GM06990 (cell line): ENCODE measurements around the gene EXOC8.

Source experiments
- DNase-seq: peaks from one replicate; pipeline ENCODE4 v3.0.0-alpha.2; 2011; ENCODE audit not compliant: insufficient read length; ENCODE audit errors: extremely low read depth
- H3K27me3 ChIP-seq: replicated peaks from 2 replicates; pipeline ENCODE4 v1.6.0; 2011; ENCODE audit warnings: low read length; ENCODE audit not compliant: control insufficient read depth, insufficient read depth
- H3K36me3 ChIP-seq: 2 replicates; pipeline ENCODE4 v1.5.1; 2011; ENCODE audit warnings: low read length; ENCODE audit not compliant: control insufficient read depth, insufficient read depth
- H3K4me3 ChIP-seq: replicated peaks from 2 replicates; pipeline ENCODE4 v1.5.1; 2011; ENCODE audit warnings: low read depth, mild to moderate bottlenecking, control low read depth, low read length
- CTCF ChIP-seq: IDR thresholded peaks from 2 replicates; pipeline ENCODE4 v1.5.1; 2011; ENCODE audit warnings: low read length, control low read depth, mild to moderate bottlenecking, inconsistent platforms; ENCODE audit not compliant: insufficient read depth, poor library complexity, severe bottlenecking

EXOC8 gene

GRCh38 chr1:231337472-231338269, at the start of gene EXOC8:
Gene EXOC8 (minus strand): TSS chr1:231337852. CDS start chr1:231337745, 107 bp downstream.
- Histone ChIP-seq H3K27me3 (no peaks in the 10 kb centered on the region), H3K36me3 (no peaks in the 10 kb centered on the region; the same call in 1 of the 2 replicates), H3K4me3 (peak within 1 kb of the TSS; percentile 97)
- peak; percentile 97 for DNase-seq
- peak; percentile 15 for TF ChIP-seq CTCF

- H3K4me3 ChIP-seq: no peak overlapping the region
- no peak for DNase-seq
- H3K36me3 ChIP-seq: no peaks in the 10 kb centered on the region; the same call in 1 of the 2 replicates
- H3K27me3 ChIP-seq: no peaks in the 10 kb centered on the region
- no peak for TF ChIP-seq CTCF
Measured at GRCh38 chr1:231386466-231386865, 48.8 kb upstream of the EXOC8 start.

- no peaks in the 10 kb centered on the region for H3K27me3 ChIP-seq
- no peaks in the 10 kb centered on the region; the same call in 1 of the 2 replicates for H3K36me3 ChIP-seq
- DNase-seq: no peak
- H3K4me3 ChIP-seq: no peak overlapping the region
- TF ChIP-seq CTCF: no peak
Measured at GRCh38 chr1:231385416-231385748, 47.7 kb upstream of the EXOC8 start.

- no peaks in the 10 kb centered on the region for H3K27me3 ChIP-seq
- no peak overlapping the region for H3K4me3 ChIP-seq
- H3K36me3 ChIP-seq: no peaks in the 10 kb centered on the region; the same call in 1 of the 2 replicates
- no peak for TF ChIP-seq CTCF
- no peak for DNase-seq
Measured at GRCh38 chr1:231384696-231385415, 47.2 kb upstream of the EXOC8 start.

GRCh38 chr1:231383159-231383860, 45.7 kb upstream of the EXOC8 start:
- no peaks in the 10 kb centered on the region; the same call in 1 of the 2 replicates for H3K36me3 ChIP-seq
- H3K4me3 ChIP-seq: no peak overlapping the region
- no peak for TF ChIP-seq CTCF
- DNase-seq: no peak
- H3K27me3 ChIP-seq: no peaks in the 10 kb centered on the region
